Calu3 (cell line): ENCODE results near the gene LHFPL4. TPM values are rescaled to one million over a fixed set of nuclear protein-coding genes. Genes with fewer than 3 reads are reported as not detected.

Experiments
- BruUV-seq: library from RNA; stranded (reverse); fragments of 400-500 nt; replicated peaks from 2 replicates; lab custom pipeline; 2021; lab: Mats Ljungman, UMichigan
- CTCF ChIA-PET: fragments of 300-600 bp; sonication (Branson Sonifier 250); formaldehyde crosslinking; loops from one replicate; lab custom pipeline; 2022; ENCODE audit warnings: antibody characterized with exemption; lab: Charles Lee
- DNase-seq: peaks from one replicate; pipeline ENCODE4 v3.0.0; 2022
- H3K27ac Mint-ChIP-seq: one replicate; pipeline ENCODE4 v1.8.0; 2022; ENCODE audit warnings: mixed read lengths; ENCODE audit not compliant: unreplicated experiment
- H3K27me3 Mint-ChIP-seq: one replicate; pipeline ENCODE4 v1.8.0; 2022; ENCODE audit warnings: mixed read lengths; ENCODE audit not compliant: unreplicated experiment
- H3K36me3 Mint-ChIP-seq: one replicate; pipeline ENCODE4 v1.8.0; 2022; ENCODE audit warnings: mild to moderate bottlenecking, moderate library complexity, mixed read lengths; ENCODE audit not compliant: insufficient read depth, unreplicated experiment
- H3K4me1 Mint-ChIP-seq: one replicate; pipeline ENCODE4 v1.8.0; 2022; ENCODE audit warnings: mild to moderate bottlenecking, low read depth, mixed read lengths; ENCODE audit not compliant: unreplicated experiment
- H3K4me3 Mint-ChIP-seq: one replicate; pipeline ENCODE4 v1.8.0; 2022; ENCODE audit warnings: mild to moderate bottlenecking, low read depth, moderate library complexity, mixed read lengths; ENCODE audit not compliant: unreplicated experiment
- H3K9me3 Mint-ChIP-seq: one replicate; pipeline ENCODE4 v1.8.0; 2022; ENCODE audit warnings: low read depth, mixed read lengths; ENCODE audit not compliant: unreplicated experiment
- CTCF ChIP-seq: fragments of 200-600 bp; IDR thresholded peaks from one replicate; pipeline ENCODE4 v1.8.0; 2022; ENCODE audit warnings: antibody characterized with exemption; ENCODE audit not compliant: unreplicated experiment
- intact Hi-C: fragments of 100-400 bp; cut with micrococcal nuclease; formaldehyde crosslinking; loops from one replicate; pipeline ENCODE4 v1.10.0; 2022; ENCODE audit not compliant: unreplicated experiment
- total RNA-seq: library from RNA; stranded (reverse); gene quantifications from 2 replicates; pipeline ENCODE4 v1.2.3, GENCODE V29; 2022

The LHFPL4 gene
- total RNA-seq, 1 experiment from 2014 or later, result not detected

- no peaks in the 10 kb centered on the region for H3K9me3 Mint-ChIP-seq
- no peak overlapping the region for H3K27ac Mint-ChIP-seq
- no TSS peak for BruUV-seq
- H3K36me3 Mint-ChIP-seq, result no peaks in the 10 kb centered on the region
- no peak for TF ChIP-seq CTCF
- no peaks in the 10 kb centered on the region for H3K4me1 Mint-ChIP-seq
- no peak overlapping the region for H3K4me3 Mint-ChIP-seq
- no peak for DNase-seq
- CTCF ChIA-PET, result no interaction called here
- H3K27me3 Mint-ChIP-seq, result peaks cover 59% of the 10 kb centered on the region
- intact Hi-C loops, result no loop called here
Measured at GRCh38 chr3:9550999-9551398, 2.6 kb downstream of the LHFPL4 start.

- no TSS peak for BruUV-seq
- TF ChIP-seq CTCF, result no peak
- DNase-seq, result no peak
- Mint-ChIP-seq H3K36me3 (no peaks in the 10 kb centered on the region), H3K4me1 (no peaks in the 10 kb centered on the region), H3K9me3 (no peaks in the 10 kb centered on the region), H3K27ac (no peak overlapping the region), H3K4me3 (no peak overlapping the region), H3K27me3 (peaks cover 64% of the 10 kb centered on the region)
- intact Hi-C loops, result no loop called here
- CTCF ChIA-PET, result no interaction called here
Measured at GRCh38 chr3:9549600-9549999, 4.0 kb downstream of the LHFPL4 start.

- DNase-seq, result no peak
- no peak overlapping the region for H3K27ac Mint-ChIP-seq
- H3K36me3 Mint-ChIP-seq, result no peaks in the 10 kb centered on the region
- H3K9me3 Mint-ChIP-seq, result no peaks in the 10 kb centered on the region
- CTCF ChIA-PET, result no interaction called here
- intact Hi-C loops, result no loop called here
- H3K27me3 Mint-ChIP-seq, result peaks cover 70% of the 10 kb centered on the region
- no peak for TF ChIP-seq CTCF
- no TSS peak for BruUV-seq
- no peaks in the 10 kb centered on the region for H3K4me1 Mint-ChIP-seq
- no peak overlapping the region for H3K4me3 Mint-ChIP-seq
Measured at GRCh38 chr3:9548991-9549390, 4.6 kb downstream of the LHFPL4 start.

GRCh38 chr3:9542182-9542581, 11.4 kb downstream of the LHFPL4 start:
- Mint-ChIP-seq H3K4me1 (no peaks in the 10 kb centered on the region), H3K9me3 (no peaks in the 10 kb centered on the region), H3K4me3 (no peak overlapping the region), H3K36me3 (no peaks in the 10 kb centered on the region), H3K27ac (no peak overlapping the region), H3K27me3 (peaks cover 32% of the 10 kb centered on the region)
- no peak for TF ChIP-seq CTCF
- CTCF ChIA-PET, result no interaction called here
- no peak for DNase-seq
- intact Hi-C loops, result no loop called here
- BruUV-seq, result no TSS peak
